GM12892 (cell line): ENCODE results near the gene FAXC. TPM values are rescaled to one million over a fixed set of nuclear protein-coding genes. Genes with fewer than 3 reads are reported as not detected.
A peak's percentile ranks its signal among the peaks of the same experiment; 100 is the strongest.

Experiments used
- DNase-seq: peaks from one replicate; pipeline ENCODE4 v3.0.0; 2011; ENCODE audit not compliant: insufficient read length
- FAIRE-seq: peaks from 2 replicates; lab custom pipeline; 2011; peaks lifted over from hg19 to GRCh38; lab: Jason Lieb, UNC
- POLR2A ChIP-seq: IDR thresholded peaks from 2 replicates; pipeline ENCODE4 v1.6.1; 2011; ENCODE audit warnings: low read depth, low read length, control low read depth
- POLR2AphosphoS5 ChIP-seq: IDR thresholded peaks from 2 replicates; pipeline ENCODE4 v1.6.1; 2011; ENCODE audit warnings: low read depth, low read length, control low read depth
- TAF1 ChIP-seq: IDR thresholded peaks from 2 replicates; pipeline ENCODE4 v1.6.1; 2011; ENCODE audit warnings: low read depth, mild to moderate bottlenecking, control low read depth, low read length, borderline replicate concordance
- polyA plus RNA-seq: library from polyadenylated mRNA; unstranded; fragments of >200 nt; gene quantifications from one replicate; pipeline ENCODE4 v1.2.1, GENCODE V29; 2012; ENCODE audit warnings: missing spikeins, inconsistent platforms; ENCODE audit not compliant: missing spikeins

FAXC gene
- polyA plus RNA-seq = not detected

DNA sequence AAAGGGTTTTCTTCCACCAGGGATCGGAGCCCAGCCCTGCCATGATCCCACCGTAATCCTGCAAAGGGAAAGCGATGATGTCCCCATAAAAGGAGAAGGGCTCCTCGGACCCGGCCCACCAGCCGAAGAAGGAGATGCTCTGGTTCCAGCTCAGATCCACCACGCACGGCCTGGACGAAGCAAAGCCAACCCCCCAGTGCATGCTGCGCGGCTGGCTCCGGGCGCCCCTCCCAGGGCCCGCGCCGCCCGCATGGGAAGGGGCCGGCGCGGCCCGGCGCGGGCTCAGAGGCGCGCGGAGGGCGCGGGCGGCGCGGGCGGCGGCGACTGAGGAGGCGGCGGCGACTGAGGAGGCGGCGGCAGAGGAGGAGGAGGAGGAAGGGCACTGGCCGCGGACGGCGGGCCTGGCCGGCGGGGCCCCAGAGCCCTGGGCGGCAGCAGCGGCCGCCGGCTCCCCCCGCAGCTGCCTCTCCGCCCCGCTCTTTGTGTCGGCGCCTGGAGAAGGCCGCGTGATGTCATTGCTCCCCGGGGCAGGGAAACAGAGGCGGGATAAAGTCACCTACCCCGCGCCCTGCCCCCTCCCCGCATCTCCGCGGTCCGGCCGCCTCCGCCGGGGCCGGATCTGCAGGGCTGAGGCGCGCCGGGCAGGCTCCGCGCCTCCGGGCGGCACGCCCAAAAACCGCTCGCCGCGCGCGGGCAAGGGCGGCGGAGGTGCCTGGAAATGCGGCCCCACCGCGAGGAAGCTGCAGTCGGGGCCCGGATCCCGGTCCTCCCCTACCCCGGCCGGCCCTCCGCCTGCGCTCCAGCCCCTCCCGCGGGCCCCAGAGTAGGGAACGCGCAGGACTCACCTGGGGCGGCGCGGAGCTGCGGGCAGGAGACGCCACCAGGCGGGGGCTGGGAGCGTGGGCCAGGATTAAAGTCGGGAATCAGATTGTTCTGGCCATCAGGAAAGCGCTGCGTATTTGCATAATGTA, at the start of gene FAXC:
Gene FAXC, minus strand, starts transcription at position 504 of the 971 bp plus-strand sequence. Its CDS starts 302 bp downstream, at position 202.
- no peak for TF ChIP-seq POLR2A
- TF ChIP-seq POLR2AphosphoS5 = no peak
- no peak for TF ChIP-seq TAF1
- FAIRE-seq (no peak), DNase-seq (peak; percentile 43)

DNA sequence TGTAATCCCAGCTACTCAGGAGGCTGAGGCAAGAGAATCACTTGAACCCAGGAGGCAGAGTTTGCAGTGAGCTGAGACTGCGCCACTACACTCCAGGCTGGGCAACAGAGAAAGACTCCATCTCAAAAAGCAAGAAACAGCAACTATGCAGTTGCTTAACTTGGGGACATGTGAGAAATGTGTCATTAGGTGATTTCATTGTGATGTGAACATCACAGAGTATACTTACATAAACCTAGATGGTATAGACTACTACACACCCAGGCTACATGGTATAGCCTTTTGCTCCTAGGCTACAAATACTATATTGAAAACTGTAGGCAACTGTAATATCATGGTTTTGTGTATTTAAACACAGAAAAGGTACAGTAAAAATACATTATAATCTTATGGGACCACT, 47.8 kb upstream of the FAXC start:
- no peak for DNase-seq
- FAIRE-seq = no peak
- no peak; the same call in 1 of the 2 replicates for TF ChIP-seq POLR2AphosphoS5
- no peak for TF ChIP-seq POLR2A
- no peak for TF ChIP-seq TAF1

DNA sequence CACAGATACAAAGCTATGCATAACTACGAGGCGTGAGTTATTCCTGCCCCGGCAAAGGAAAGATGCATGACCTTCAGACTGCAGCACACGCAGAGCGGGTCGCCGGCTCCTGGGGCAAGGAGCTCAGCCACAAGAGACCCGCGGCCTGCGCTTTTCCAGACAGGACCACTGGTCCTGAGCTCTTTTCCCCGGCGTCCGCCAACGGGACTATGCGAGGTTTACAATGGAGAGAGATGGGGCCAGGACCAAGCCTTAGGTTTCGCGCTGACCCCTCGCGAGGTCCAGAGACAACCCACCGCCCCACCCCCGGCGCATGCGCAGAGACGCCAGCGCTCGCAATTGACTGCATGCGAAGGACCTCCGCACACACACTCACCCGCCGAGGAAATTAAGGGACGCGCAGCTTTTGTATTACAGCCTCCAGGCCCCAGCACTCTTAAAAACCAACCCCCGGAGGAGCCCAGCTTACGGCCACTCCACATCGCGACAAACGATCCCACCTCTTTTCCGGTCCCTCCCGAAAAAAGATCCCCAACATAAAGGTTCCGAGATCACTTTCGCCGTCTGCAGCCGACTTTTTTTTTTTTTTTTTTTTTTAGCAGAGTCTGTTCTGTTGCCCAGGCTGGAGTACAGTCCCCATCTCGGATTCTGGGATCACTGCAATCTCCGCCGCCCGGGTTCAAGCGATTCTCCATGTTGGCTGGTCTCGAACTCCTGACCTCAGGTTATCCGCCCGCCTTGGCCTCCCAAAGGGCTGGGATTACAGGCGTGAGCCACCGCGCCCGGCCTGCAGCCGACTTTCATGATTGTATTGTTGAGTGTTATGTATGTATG, 44.4 kb upstream of the FAXC start, which contains the start of gene COQ3:
Gene COQ3, minus strand, starts transcription at position 498 of the 834 bp plus-strand sequence. Its CDS starts 16 bp downstream, at position 482.
- DNase-seq = peak; percentile 65

DNA sequence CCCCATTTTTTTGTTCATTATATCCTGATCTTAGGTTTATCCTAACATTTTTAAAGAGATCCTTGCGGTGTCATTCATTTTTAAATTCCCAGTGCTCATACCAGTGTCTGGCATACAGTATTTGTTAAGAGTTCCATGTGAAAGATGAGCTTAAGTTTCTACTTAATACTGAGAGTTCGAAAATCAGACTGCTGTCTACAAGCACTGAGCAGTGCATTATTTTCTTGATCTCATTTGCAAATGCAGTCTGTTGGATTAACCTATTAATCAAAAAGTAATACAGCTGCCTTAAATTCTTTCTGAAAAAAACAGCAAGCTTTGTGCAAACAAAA, 43.9 kb upstream of the FAXC start:
- TF ChIP-seq POLR2AphosphoS5 (no peak), TAF1 (no peak), POLR2A (no peak)
- DNase-seq (no peak), FAIRE-seq (no peak)

More for the DNA sequence above, 44.4 kb upstream of the FAXC start, which contains the start of gene COQ3:
- TF ChIP-seq POLR2AphosphoS5 (peak; percentile 59), TAF1 (peak; percentile 84), POLR2A (peak; percentile 64; the same call in 1 of the 2 replicates)
- peak; percentile 94 for FAIRE-seq

DNA sequence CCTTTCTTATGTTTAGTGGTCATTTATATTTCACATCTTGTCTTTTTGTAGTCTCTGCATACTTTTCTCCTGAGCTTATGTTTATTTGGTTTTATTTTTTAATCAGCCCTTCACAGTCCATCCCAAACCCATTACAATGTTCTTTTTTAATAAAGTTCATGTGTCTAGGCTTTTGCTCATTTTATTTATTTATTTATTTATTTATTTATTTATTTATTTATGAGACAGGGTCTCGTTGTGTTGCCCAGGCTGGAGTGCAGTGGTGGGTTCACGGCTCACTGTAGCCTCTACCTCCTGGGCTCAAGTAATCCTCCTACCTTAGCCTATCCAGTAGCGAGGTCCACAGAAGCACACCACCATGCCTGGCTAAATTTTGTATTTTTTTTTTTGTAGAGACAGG, 41.4 kb upstream of the FAXC start:
- FAIRE-seq (no peak), DNase-seq (no peak)
- TF ChIP-seq TAF1 = no peak
- TF ChIP-seq POLR2A = no peak
- TF ChIP-seq POLR2AphosphoS5 = no peak

DNA sequence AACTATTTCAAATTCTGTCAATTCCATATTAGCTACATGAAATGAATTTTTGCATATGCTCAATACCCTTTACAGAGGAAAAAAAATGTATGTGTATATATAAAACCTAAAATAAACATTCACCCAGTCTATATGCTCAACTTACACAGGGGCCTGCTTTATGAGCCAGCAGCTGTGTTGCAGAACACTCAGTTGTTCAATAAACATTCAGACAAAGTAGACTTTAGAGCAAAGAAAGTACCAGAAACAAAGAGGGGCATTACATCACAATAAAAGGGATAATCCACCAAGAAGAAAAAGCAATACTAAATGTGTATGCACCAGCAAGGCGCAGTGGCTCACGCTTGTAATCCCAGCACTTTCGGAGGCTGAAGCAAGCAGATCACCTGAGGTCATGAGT, 35.0 kb upstream of the FAXC start:
- no peak for DNase-seq
- TF ChIP-seq TAF1 (no peak), POLR2A (no peak), POLR2AphosphoS5 (no peak)
- FAIRE-seq = no peak

DNA sequence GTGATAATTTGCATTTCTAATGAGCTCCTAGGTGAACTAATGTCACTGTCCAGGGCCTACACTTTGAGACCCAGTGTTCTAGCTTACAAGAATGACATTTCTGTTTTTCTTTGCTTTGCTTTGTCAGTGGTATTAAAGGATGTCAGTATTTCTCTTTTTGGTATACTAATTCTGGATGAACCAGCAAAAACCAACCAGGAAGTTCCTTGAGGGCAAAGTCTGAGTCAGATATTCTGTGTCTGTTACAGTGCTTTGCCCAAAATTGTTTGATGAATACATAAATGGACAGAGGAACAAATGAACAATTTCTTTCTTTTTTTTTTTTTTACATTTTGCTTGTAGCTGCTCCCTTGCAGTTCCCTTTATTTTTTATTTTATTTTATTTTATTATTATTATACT, 29.2 kb upstream of the FAXC start:
- FAIRE-seq (no peak), DNase-seq (no peak)
- TF ChIP-seq POLR2A (no peak), TAF1 (no peak), POLR2AphosphoS5 (no peak)

DNA sequence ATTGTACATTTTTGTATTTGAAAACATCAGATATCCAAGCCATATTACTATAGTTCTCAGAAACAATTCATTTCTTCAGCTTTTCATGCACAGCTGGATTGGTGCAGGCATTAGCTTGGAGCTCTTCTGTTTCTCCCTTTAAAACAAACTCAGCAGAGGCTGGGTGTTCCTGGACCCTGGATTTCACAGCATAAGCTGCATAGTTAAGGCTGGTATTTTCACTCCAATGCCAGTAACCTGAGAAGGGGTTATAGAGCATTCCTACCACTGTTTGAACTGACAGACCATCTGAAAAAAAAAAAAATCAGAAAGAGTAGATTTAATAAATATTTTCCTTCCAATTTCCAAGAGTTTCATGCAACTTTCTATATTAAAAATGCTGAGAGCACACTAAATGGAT, 20.1 kb upstream of the FAXC start:
- DNase-seq (no peak), FAIRE-seq (no peak)
- no peak for TF ChIP-seq POLR2AphosphoS5

DNA sequence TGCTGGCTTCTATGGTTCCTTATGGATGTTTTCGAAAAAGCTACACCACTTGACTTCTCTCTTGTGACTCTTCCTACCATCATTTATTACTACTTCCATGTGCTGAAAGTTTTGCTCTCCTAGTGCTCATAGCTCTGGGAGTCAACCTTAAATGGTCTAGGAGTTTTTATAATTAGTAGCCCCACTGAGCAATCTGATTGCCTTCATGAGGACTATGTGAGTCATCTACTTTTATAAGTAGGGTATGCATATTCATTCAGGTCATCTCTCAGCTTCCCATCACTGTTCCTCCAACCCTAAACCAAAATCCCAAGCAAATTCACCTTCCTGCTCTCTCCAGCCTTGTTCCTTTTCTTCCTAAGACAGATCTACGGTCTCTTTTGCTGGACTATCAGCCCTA, 17.4 kb upstream of the FAXC start:
- FAIRE-seq = no peak
- no peak for DNase-seq
- TF ChIP-seq POLR2AphosphoS5 (no peak), POLR2A (no peak), TAF1 (no peak)

DNA sequence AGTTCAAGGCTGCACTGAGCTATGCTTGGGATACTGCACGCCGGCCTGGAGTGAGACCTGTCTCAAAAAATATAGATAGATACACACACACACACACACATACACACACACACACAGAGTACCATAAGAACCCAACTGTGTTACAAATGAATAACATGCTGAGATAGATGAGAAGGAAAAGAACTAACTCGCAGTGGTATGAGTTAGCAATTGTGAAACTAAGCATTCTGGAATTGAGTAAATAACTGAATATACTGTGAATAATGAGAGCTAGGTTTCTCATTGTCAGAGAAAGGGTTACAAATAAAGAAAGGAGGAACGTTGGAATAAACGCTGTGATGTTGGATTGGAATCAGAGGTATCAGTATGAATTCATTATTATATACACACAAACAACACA, 14.6 kb upstream of the FAXC start:
- FAIRE-seq = peak; percentile 46
- TF ChIP-seq TAF1 (no peak), POLR2A (no peak), POLR2AphosphoS5 (no peak)
- DNase-seq = no peak

DNA sequence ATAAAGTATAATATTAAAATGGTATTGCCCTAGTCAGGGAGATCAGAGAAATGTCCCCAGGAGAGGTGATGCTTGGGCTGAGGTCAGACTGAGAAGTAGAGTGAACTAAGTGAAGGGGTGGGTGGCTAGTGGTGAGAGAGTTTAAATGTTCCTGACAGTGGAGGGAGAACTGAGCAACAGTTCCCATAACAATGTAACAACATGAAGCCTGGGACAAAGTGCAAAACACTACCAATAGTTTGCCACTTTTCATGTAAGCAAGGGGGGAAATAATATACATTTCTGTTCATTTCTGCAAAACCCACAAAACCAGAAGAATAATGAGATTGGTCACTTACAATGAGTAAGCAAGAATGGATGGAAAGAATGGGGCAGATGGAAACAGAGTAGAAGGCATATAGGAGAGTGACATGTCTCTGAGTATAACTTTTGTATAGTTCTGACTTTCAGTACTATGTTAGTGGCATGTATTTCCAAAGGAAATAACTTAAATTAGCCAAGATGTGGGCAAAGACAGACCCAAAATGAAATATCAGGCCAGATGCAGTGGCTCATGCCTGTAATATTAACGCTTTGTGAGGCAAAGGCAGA, 13.3 kb upstream of the FAXC start:
- DNase-seq = no peak
- no peak for TF ChIP-seq TAF1
- TF ChIP-seq POLR2AphosphoS5 = no peak
- TF ChIP-seq POLR2A = no peak
- FAIRE-seq = no peak
